Measurements from ENCODE around the gene CHD6.

CHD6 gene

GRCh38 chr20:41479113-41479512, 139.1 kb downstream of the CHD6 start:
- no peak for FAIRE-seq
- no peak for DNase-seq (ENCODE audit: extremely low spot score, insufficient read length, low read depth)

- FAIRE-seq (no peak), DNase-seq (ENCODE audit: extremely low spot score, insufficient read length, low read depth) (no peak)
Observed at GRCh38 chr20:41478026-41478425, 140.2 kb downstream of the CHD6 start.

GRCh38 chr20:41476446-41476845, 141.7 kb downstream of the CHD6 start:
- FAIRE-seq (no peak), DNase-seq (ENCODE audit: extremely low spot score, insufficient read length, low read depth) (no peak)

- DNase-seq (ENCODE audit: extremely low spot score, insufficient read length, low read depth) (no peak), FAIRE-seq (no peak)
Observed at GRCh38 chr20:41476013-41476441, 142.2 kb downstream of the CHD6 start.

DNA sequence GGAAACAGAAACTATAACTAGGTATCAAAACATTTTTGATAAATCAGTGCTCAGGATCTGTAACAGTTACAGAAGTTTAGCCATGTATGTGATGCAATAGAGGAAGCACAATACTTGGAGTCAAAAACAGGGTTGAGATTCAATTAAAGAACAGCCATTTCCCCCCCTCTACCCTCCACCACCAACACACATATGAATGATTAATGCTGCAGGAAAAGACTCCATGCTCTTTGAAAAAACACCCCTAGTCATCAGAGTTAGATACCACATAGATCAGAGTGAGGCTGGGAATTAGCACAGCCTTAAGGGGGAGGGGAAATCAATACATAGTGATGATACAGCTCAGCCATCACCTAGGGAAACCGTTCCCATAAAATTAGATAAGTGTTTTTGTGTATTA, 142.7 kb downstream of the CHD6 start:
- no peak for FAIRE-seq

GRCh38 chr20:41470362-41471095, 147.6 kb downstream of the CHD6 start:
- FAIRE-seq: no peak
- DNase-seq (ENCODE audit: extremely low spot score, insufficient read length, low read depth): no peak

More for the DNA sequence above, 142.7 kb downstream of the CHD6 start:
- no peak for DNase-seq (ENCODE audit: extremely low spot score, insufficient read length, low read depth)

DNA sequence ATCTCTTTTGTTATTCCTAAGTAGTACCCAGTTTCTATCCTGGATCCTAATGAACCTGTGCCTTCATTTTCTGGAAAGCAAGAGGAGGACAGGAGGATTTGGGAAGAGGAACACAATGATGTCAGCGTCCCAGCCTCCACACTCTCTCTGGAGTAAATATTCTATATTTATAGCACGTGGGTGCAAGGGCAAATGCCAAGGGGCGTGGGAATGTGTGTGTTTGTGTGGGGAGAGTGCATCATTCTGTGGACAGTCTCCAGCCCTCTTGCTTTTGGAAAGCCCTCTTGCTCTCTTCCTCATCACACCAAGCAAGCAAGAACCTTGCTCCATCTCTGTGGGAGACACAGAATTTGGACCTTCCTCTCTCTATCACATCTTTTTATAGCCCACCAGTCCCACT, 148.3 kb downstream of the CHD6 start:
- no peak for DNase-seq (ENCODE audit: extremely low spot score, insufficient read length, low read depth)
- no peak for FAIRE-seq

- DNase-seq (ENCODE audit: extremely low spot score, insufficient read length, low read depth): no peak
- FAIRE-seq: no peak
Observed at GRCh38 chr20:41468994-41469600, 149.1 kb downstream of the CHD6 start.

DNA sequence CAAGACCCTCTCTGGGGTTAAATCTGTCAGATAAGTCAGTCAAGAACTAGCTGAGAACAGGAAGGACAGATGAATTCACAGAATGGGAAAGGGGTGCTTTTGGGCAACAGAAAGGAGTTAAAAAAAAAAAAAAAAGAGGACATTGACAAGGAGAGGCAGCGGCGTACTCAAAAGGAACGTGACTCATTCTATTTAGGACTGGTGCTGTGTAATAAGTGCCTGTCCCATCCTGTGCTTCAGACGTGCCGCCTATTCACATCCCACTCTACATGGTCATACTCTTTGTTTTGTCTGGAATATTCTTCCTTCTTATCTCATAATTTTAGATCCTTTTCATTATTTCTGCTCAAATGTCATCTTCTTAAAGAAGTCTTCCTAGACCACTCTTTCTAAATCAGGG, 150.5 kb downstream of the CHD6 start:
- no peak for DNase-seq (ENCODE audit: extremely low spot score, insufficient read length, low read depth)

DNA sequence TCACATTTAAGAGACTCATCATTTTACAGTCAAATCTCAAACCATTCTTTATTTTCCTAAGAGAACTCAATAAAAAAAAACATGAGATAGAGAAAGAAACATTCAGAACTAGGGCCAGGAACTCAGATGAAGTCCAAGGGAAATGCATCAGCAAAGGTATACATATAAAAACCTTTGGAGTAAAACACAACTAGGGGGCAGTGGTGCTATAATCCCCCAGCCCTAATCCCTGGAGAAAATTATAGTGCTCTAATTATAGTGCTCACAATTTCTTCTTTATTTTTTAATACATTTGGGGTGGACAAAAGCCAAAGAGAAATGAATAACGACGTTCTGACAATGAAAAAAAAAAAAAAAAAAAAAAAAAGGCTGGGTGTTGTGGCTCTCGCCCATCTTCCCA, 151.0 kb downstream of the CHD6 start:
- FAIRE-seq: no peak
- DNase-seq (ENCODE audit: extremely low spot score, insufficient read length, low read depth): no peak

More for the DNA sequence above, 150.5 kb downstream of the CHD6 start:
- no peak for FAIRE-seq

- no peak for DNase-seq (ENCODE audit: extremely low spot score, insufficient read length, low read depth)
- no peak for FAIRE-seq
Observed at GRCh38 chr20:41463567-41463966, 154.6 kb downstream of the CHD6 start.

DNA sequence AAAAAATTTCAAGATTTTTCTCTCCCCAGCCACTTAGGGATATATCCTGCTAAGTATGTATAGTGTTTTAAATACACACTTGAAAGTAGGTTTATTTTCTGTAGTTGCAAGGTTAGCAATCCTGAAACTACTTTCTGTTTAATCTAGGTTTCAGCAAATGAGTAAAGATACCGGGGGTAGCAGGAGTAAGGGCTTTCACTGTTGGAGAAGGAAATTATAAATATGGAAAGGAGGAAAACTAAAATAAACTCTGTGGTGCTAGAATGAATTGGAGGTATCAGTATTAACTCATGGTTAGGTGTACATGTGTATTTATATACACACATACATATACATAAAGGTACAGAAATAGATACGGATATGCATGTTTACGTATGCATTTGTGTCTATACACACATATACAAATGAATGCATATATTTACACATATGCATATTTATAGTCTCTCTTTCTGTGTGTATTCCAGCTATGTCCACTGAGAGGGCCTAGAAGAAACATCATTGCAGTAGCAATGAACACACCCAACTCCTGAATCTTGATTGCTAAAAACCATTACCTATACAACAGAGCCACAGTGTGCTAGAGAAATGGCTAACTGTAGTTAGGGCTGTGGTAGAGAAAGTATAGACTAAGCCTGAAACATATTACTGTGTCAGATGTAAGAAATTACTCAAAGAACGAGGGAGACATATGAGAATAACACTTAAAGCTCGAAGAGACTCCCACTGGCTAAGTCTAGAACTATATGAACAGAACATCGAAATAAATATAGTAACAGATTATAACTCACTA, 155.6 kb downstream of the CHD6 start:
- DNase-seq (ENCODE audit: extremely low spot score, insufficient read length, low read depth) (no peak), FAIRE-seq (peak; percentile 55)

GRCh38 chr20:41458761-41459160, 159.4 kb downstream of the CHD6 start:
- DNase-seq (ENCODE audit: extremely low spot score, insufficient read length, low read depth): no peak
- no peak for FAIRE-seq

GRCh38 chr20:41457173-41457857, 160.9 kb downstream of the CHD6 start:
- no peak for DNase-seq (ENCODE audit: extremely low spot score, insufficient read length, low read depth)
- FAIRE-seq: no peak

DNA sequence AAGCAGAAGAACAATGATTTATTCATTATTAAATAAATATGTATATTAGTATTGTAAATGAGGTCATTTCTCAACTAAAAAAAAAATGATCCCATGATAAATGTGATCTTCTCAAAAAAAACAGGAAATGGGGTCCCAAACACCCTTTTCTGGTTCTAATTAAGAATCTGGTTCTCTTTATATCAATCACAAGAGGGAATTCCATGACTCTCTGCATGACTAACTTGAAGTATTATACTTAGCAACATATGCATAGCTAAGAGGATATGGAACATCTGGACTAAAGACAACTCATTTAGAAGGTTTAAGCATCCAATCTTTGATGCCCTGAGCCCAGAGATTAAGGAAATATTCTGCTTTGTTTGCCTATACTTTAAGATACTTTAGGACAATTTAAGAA, 161.8 kb downstream of the CHD6 start:
- no peak for FAIRE-seq
- no peak for DNase-seq (ENCODE audit: extremely low spot score, insufficient read length, low read depth)

- DNase-seq (ENCODE audit: extremely low spot score, insufficient read length, low read depth): no peak
- no peak for FAIRE-seq
Observed at GRCh38 chr20:41454250-41454649, 163.9 kb downstream of the CHD6 start.

DNA sequence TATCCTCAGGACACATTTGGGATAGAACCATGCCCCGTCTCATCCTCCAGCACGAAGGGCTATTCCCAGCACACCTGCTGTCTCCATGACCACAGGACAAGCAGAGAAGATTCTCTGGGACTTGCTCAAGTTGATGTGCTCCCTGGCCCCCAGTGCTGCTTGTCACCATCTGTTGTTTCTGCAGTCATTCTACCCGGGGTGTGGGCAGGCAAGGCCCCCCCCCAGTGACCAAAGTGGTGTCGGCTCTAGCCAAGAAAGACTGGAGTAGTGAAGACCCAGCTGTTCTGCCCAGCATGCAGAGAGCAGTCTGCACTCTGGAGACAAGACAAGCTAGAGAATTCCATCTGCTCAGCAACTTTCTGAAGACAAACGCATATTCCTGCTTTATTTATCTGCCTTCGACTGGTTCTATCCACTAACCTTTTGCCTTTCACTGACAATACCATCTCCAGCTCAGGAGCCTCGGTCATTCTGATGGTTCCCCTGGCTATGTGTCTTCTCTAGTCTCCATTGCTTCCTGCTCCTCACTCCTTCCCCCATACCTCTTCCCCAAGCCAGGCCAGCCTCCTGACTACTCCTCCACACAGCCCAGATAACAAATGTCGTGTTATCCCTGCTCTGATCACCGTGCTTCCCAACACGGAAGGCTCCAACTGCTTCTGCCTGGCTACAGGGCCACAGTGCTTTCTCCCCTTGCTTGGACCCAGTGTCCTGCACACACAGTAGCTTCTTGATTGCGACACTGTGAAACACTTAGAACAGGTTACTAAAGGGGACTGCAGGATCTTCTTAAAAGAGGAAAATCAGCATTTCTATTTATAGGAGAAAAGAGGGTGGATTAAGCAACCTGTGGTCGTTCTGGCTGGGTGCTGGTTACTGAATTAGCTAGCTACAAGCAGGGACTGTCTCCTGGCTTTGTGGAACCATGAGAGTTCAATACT, 164.9 kb downstream of the CHD6 start:
- FAIRE-seq: no peak
- DNase-seq (ENCODE audit: extremely low spot score, insufficient read length, low read depth): no peak

GRCh38 chr20:41452226-41452625, 166.0 kb downstream of the CHD6 start:
- DNase-seq (ENCODE audit: extremely low spot score, insufficient read length, low read depth): no peak
- no peak for FAIRE-seq

GRCh38 chr20:41447006-41447405, 171.2 kb downstream of the CHD6 start:
- FAIRE-seq (no peak), DNase-seq (ENCODE audit: extremely low spot score, insufficient read length, low read depth) (no peak)

Measured in GM18507 (cell line).